GM12878 (cell line): ENCODE measurements around the gene RACGAP1. TPM values are rescaled to one million over a fixed set of nuclear protein-coding genes. Genes with fewer than 3 reads are reported as not detected.

Source experiments
- ATAC-seq: fragments of 200-7000 bp; cut with Tn5 transposase; 3 replicates; pipeline ENCODE4 v1.9.1; 2020; ENCODE audit warnings: mild to moderate bottlenecking, moderate library complexity
- BruUV-seq: library from RNA; stranded (reverse); fragments of 400-500 nt; replicated peaks from 2 replicates; lab custom pipeline; 2021; lab: Mats Ljungman, UMichigan
- CTCF ChIA-PET: fragments of 300-600 bp; sonication (Branson Sonifier 250); formaldehyde crosslinking; extraction: SDS; loops from one replicate; lab custom pipeline; 2021; ENCODE audit warnings: inconsistent platforms; lab: Yijun Ruan, JAX
- POLR2A ChIA-PET: fragments of 350-600 bp; formaldehyde crosslinking; extraction: SDS; loops from one replicate; lab custom pipeline; 2021; ENCODE audit warnings: inconsistent platforms; lab: Charles Lee
- RAD21 ChIA-PET: fragments of 300-600 bp; sonication (Branson Sonifier 250); formaldehyde crosslinking; loops from one replicate; lab custom pipeline; 2023; ENCODE audit warnings: antibody characterized with exemption; ENCODE audit not compliant: unreplicated experiment; lab: Charles Lee
- SMC1A ChIA-PET: fragments of 300-600 bp; sonication (Branson Sonifier 250); formaldehyde crosslinking; loops from one replicate; lab custom pipeline; 2023; ENCODE audit not compliant: unreplicated experiment, uncharacterized antibody; lab: Charles Lee
- DNase-seq: peaks from one replicate; pipeline ENCODE4 v3.0.0-alpha.2; 2011; ENCODE audit warnings: low read depth, low spot score
- FAIRE-seq: peaks from 3 replicates; lab custom pipeline; 2011; peaks lifted over from hg19 to GRCh38; lab: Jason Lieb, UNC
- H2AFZ ChIP-seq: 2 replicates; pipeline ENCODE4 v1.6.0; 2011; ENCODE audit warnings: low read depth, low read length, control low read depth; ENCODE audit not compliant: control insufficient read depth
- H3K27ac ChIP-seq: 2 replicates; pipeline ENCODE4 v1.5.1; 2011; ENCODE audit warnings: control low read depth; ENCODE audit not compliant: control insufficient read depth, insufficient read depth
- H3K27me3 ChIP-seq, 2 experiments: replicated peaks in 1 of 2; 2 replicates each; pipeline versions ENCODE4 v1.6.0 to v1.6.1; 2011; ENCODE audit warnings: low read length in 1 of 2; ENCODE audit not compliant: control insufficient read depth in 2 of 2, insufficient read depth in 2 of 2
- H3K36me3 ChIP-seq, 2 experiments: 2 replicates each; pipeline ENCODE4 v1.5.1; 2011; ENCODE audit warnings: low read length in 1 of 2; ENCODE audit not compliant: control insufficient read depth in 2 of 2, insufficient read depth in 2 of 2
- H3K4me1 ChIP-seq: 2 replicates; pipeline ENCODE4 v1.6.1; 2011; ENCODE audit warnings: mild to moderate bottlenecking, low read length, moderate library complexity, mixed read lengths; ENCODE audit not compliant: control insufficient read depth, insufficient read depth
- H3K4me2 ChIP-seq: 2 replicates; pipeline ENCODE4 v1.6.0; 2011; ENCODE audit warnings: control low read depth; ENCODE audit not compliant: control insufficient read depth, insufficient read depth
- H3K4me3 ChIP-seq: fragments of 200-600 bp; sonication (generic); 2 replicates; pipeline ENCODE4 v1.5.1; 2016
- H3K79me2 ChIP-seq: 2 replicates; pipeline ENCODE4 v1.6.0; 2011; ENCODE audit warnings: low read length; ENCODE audit not compliant: control insufficient read depth, insufficient read depth
- H3K9ac ChIP-seq: 2 replicates; pipeline ENCODE4 v1.8.0; 2011; ENCODE audit warnings: low read length, control low read depth, mixed read lengths; ENCODE audit not compliant: control insufficient read depth, insufficient read depth
- H3K9me3 ChIP-seq: replicated peaks from 3 replicates; pipeline ENCODE4 v1.5.1; 2011; ENCODE audit warnings: mild to moderate bottlenecking, low read length; ENCODE audit not compliant: control insufficient read depth, insufficient read depth
- H4K20me1 ChIP-seq: 2 replicates; pipeline ENCODE4 v1.6.0; 2011; ENCODE audit not compliant: control insufficient read depth, insufficient read depth
- CBFB ChIP-seq: IDR thresholded peaks from 2 replicates; pipeline ENCODE4 v1.6.1; 2016; ENCODE audit warnings: antibody characterized with exemption, low read depth
- CBX5 ChIP-seq: sonication (generic); IDR thresholded peaks from 2 replicates; pipeline ENCODE4 v1.6.1; 2016; ENCODE audit warnings: low read depth, moderate library complexity, mild to moderate bottlenecking, inconsistent platforms
- EP300 ChIP-seq, 2 experiments: fragments of 150-350 bp in 1 of 2; IDR thresholded peaks; 2 replicates each; pipeline ENCODE4 v1.6.1; 2011 to 2012; ENCODE audit warnings: low read depth in 2 of 2, low read length in 2 of 2, borderline replicate concordance in 1 of 2, improper control_type of control experiment in 1 of 2, inconsistent platforms in 1 of 2; ENCODE audit not compliant: control insufficient read depth in 1 of 2
- KAT2A ChIP-seq: conservative IDR thresholded peaks from 2 replicates; pipeline ENCODE4 v1.6.1; 2011; ENCODE audit warnings: low read depth, low read length; ENCODE audit not compliant: control insufficient read depth
- KDM1A ChIP-seq: fragments of 200-600 bp; sonication (generic); IDR thresholded peaks from 2 replicates; pipeline ENCODE4 v1.6.1; 2016; ENCODE audit warnings: borderline replicate concordance
- NFXL1 ChIP-seq: fragments of 450-650 bp; IDR thresholded peaks from 2 replicates; pipeline ENCODE4 v1.6.1; 2017; ENCODE audit warnings: antibody characterized with exemption, mild to moderate bottlenecking, borderline replicate concordance
- POLR2AphosphoS2 ChIP-seq: IDR thresholded peaks from 2 replicates; pipeline ENCODE4 v1.6.1; 2011; ENCODE audit warnings: low read depth, mild to moderate bottlenecking, low read length, improper control_type of control experiment, moderate library complexity
- SIN3A ChIP-seq: IDR thresholded peaks from 2 replicates; pipeline ENCODE4 v1.6.1; 2012; ENCODE audit warnings: low read depth, low read length, improper control_type of control experiment
- YBX1 ChIP-seq: fragments of 450-650 bp; IDR thresholded peaks from 2 replicates; pipeline ENCODE4 v1.6.1; 2016; ENCODE audit warnings: antibody characterized with exemption
- ZSCAN29 ChIP-seq: fragments of 450-650 bp; IDR thresholded peaks from 2 replicates; pipeline ENCODE4 v1.6.1; 2017; ENCODE audit warnings: mild to moderate bottlenecking, moderate library complexity
- WGBS: methylation state at CpG from one replicate; pipeline ENCODE4 v1.1.6; 2016; ENCODE audit warnings: low lambda C conversion rate; ENCODE audit not compliant: insufficient replicate concordance, insufficient coverage; ENCODE audit errors: missing lambda C conversion rate; 5-methylcytosine and 5-hydroxymethylcytosine counted together
- in situ Hi-C: fragments of 300-500 bp; cut with MboI; formaldehyde crosslinking; loops from 9 replicates; pipeline ENCODE4 v1.14.3; 2018; ENCODE audit warnings: mixed read lengths
- intact Hi-C: fragments of 100-400 bp; cut with micrococcal nuclease; formaldehyde crosslinking; loops from one replicate; pipeline ENCODE4 v1.14.2; 2022; ENCODE audit not compliant: unreplicated experiment
- polyA plus RNA-seq, 11 experiments: library from polyadenylated mRNA; depleted of rRNA in 4 of 11; unstranded in 6 of 11; stranded (reverse) in 5 of 11; fragments of >200 nt; fragmentation: Nextera tagmentation in 4 of 11; fragmentation: Illumina TruSeq in 1 of 11; extraction: Ambion mirVana in 4 of 11; extraction: Trizol in 1 of 11; gene quantifications; 1 replicate in 1 of 11; 2 replicates in 10 of 11; pipeline versions ENCODE4 v1.2.1 to v1.2.3, GENCODE V29; 2011 to 2016; ENCODE audit warnings: inconsistent platforms in 2 of 11, missing spikeins in 2 of 11, low read depth in 1 of 11
- total RNA-seq, 4 experiments: library from RNA; depleted of rRNA in 3 of 4; stranded (reverse); fragments of >200 nt in 3 of 4; fragmentation: Illumina TruSeq in 1 of 4; extraction: Trizol in 1 of 4; gene quantifications; 2 replicates each; pipeline versions ENCODE4 v1.2.1 to v1.2.3, GENCODE V29; 2013 to 2021
- TF ChIP-seq, protein P1 (sequence below): IDR thresholded peaks from 2 replicates; pipeline ENCODE4 v1.6.1; 2012; ENCODE audit warnings: low read depth, low read length, improper control_type of control experiment

Gene RACGAP1
- total and polyA plus RNA-seq, 10 of the 15 experiments (the other 5 are each of a cell fraction or from before 2014, with no cell fraction given) = 32.4 to 87.9 (median 76.2) TPM

DNA sequence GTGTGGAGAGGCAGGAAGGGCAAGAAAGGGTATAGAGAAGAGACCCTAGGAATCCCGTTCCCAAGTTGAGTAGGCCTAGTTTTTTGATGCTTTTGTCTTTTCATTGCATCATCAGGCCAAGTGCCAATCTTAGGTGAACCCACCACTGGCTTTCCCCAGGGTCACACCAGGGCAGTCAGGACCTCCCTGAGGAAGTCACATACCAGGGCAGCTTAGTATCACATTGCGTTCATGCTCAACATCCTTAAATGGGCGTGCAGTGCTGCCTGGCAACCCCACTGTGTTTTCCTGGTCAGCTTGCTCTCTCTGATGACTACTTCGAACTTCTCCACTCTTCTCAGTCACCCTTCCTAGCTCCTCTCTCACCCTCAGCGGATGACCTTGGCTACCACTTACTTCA lies 41.1 kb upstream of the RACGAP1 start:
- H3K4me3 ChIP-seq = no peak overlapping the region
- no peaks in the 10 kb centered on the region for H3K4me1 ChIP-seq
- H2AFZ ChIP-seq = no peak overlapping the region
- peak; percentile 65 for ATAC-seq
- H3K27me3 ChIP-seq = no peaks in the 10 kb centered on the region; a peak in 2 of 4 replicates
- in situ Hi-C loops (loop anchor here (5.0 kb wide), 1 partner anchor 94 kb away; the partner anchor contains the start of gene AQP6), intact Hi-C loops (no loop called here)
- no peaks in the 10 kb centered on the region for H3K36me3 ChIP-seq
- H3K9me3 ChIP-seq = no peaks in the 10 kb centered on the region
- no peak for TF ChIP-seq SIN3A
- TF ChIP-seq, protein P1, sequence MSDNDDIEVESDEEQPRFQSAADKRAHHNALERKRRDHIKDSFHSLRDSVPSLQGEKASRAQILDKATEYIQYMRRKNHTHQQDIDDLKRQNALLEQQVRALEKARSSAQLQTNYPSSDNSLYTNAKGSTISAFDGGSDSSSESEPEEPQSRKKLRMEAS = no peak
- no peak for TF ChIP-seq POLR2AphosphoS2
- TF ChIP-seq ZSCAN29 = no peak
- no peak for TF ChIP-seq YBX1
- no peak for TF ChIP-seq NFXL1
- no peak for TF ChIP-seq CBX5
- TF ChIP-seq KAT2A = no peak
- no peak for TF ChIP-seq EP300 (IDR thresholded peaks at IDR 0.05; ENCODE audit: borderline replicate concordance in 1 of 2, control insufficient read depth in 1 of 2, low read depth in 2 of 2, low read length in 2 of 2)
- TF ChIP-seq CBFB = no peak
- TF ChIP-seq KDM1A = no peak
- FAIRE-seq = no peak
- ChIA-PET CTCF (interaction anchor here (0.9 to 8.0 kb wide), 10 partner anchors 8 to 265 kb away, joined by 3 to 121 read pairs (median 4); partner anchors contain the start of gene SMARCD1), RAD21 (interaction anchor here (2.1 to 7.3 kb wide), 2 partner anchors 10 to 99 kb away, joined by 6 to 74 read pairs; no protein-coding TSS in a partner anchor), SMC1A (interaction anchor here (1.5 to 5.2 kb wide), 3 partner anchors 29 to 98 kb away, joined by 3 to 37 read pairs (median 6); no protein-coding TSS in a partner anchor), POLR2A (no interaction called here)
- no peak for DNase-seq
- no peak overlapping the region for H3K27ac ChIP-seq
- no peaks in the 10 kb centered on the region for H4K20me1 ChIP-seq
- no peak overlapping the region for H3K9ac ChIP-seq
- no peak overlapping the region for H3K4me2 ChIP-seq
- H3K79me2 ChIP-seq = no peaks in the 10 kb centered on the region
- no TSS peak for BruUV-seq
- whole genome bisulfite sequencing = 20% methylated on average over 5 of the region's 5 CpGs
